Liver (tissue), 9 donors: Measurements from ENCODE around the gene OR10A6. TPM values are rescaled to one million over a fixed set of nuclear protein-coding genes. Genes with fewer than 3 reads are reported as not detected.

Source experiments
- DNase-seq: peaks from one replicate; pipeline ENCODE4 v3.0.0-alpha.2; 2017; ENCODE audit warnings: low spot score
- H3K27ac ChIP-seq, 2 donors: one replicate each; pipeline ENCODE4 v1.7.0; 2013; ENCODE audit warnings: inconsistent platforms in 2 of 2, low read length in 2 of 2, control low read depth in 1 of 2, low read depth in 1 of 2, mild to moderate bottlenecking in 1 of 2
- H3K27me3 ChIP-seq, 4 donors: one replicate each; pipeline versions ENCODE4 v1.6.1 to v1.7.0; 2013; ENCODE audit warnings: low read length in 3 of 4, inconsistent platforms in 1 of 4, mild to moderate bottlenecking in 1 of 4, moderate library complexity in 1 of 4; ENCODE audit not compliant: control insufficient read depth in 4 of 4, insufficient read depth in 4 of 4
- H3K36me3 ChIP-seq, 4 donors: one replicate each; pipeline versions ENCODE4 v1.6.1 to v1.7.0; 2013; ENCODE audit warnings: low read length in 3 of 4, mild to moderate bottlenecking in 3 of 4, low read depth in 1 of 4, moderate library complexity in 1 of 4; ENCODE audit not compliant: control insufficient read depth in 4 of 4, insufficient read depth in 3 of 4
- H3K4me1 ChIP-seq, 4 donors: one replicate each; pipeline versions ENCODE4 v1.6.1 to v1.7.0; 2013; ENCODE audit warnings: low read length in 3 of 4, mild to moderate bottlenecking in 3 of 4, moderate library complexity in 1 of 4; ENCODE audit not compliant: control insufficient read depth in 4 of 4, insufficient read depth in 4 of 4
- H3K4me3 ChIP-seq, 3 donors: one replicate each; pipeline versions ENCODE4 v1.6.1 to v1.7.0; 2013; ENCODE audit warnings: low read length in 3 of 3, control low read depth in 1 of 3, low read depth in 1 of 3, mild to moderate bottlenecking in 1 of 3
- H3K9ac ChIP-seq, 2 donors: one replicate each; pipeline ENCODE4 v1.7.0; 2013; ENCODE audit warnings: low read length in 2 of 2, mild to moderate bottlenecking in 2 of 2, moderate library complexity in 2 of 2, control low read depth in 1 of 2, low read depth in 1 of 2
- H3K9me3 ChIP-seq, 4 donors: one replicate each; pipeline versions ENCODE4 v1.6.1 to v1.7.0; 2013; ENCODE audit warnings: low read length in 3 of 4; ENCODE audit not compliant: control insufficient read depth in 4 of 4
- ATF3 ChIP-seq: IDR thresholded peaks from 2 replicates; pipeline ENCODE4 v1.6.1; 2016; ENCODE audit warnings: antibody characterized with exemption
- CTCF ChIP-seq: fragments of 150-350 bp; IDR thresholded peaks from 2 replicates; pipeline ENCODE4 v1.5.1; 2017; ENCODE audit warnings: improper control_type of control experiment, low read depth, low read length; ENCODE audit not compliant: missing input control
- EGR1 ChIP-seq, 2 donors: IDR thresholded peaks; 2 replicates each; pipeline ENCODE4 v1.6.1; 2016 to 2018; ENCODE audit warnings: antibody characterized with exemption in 2 of 2, low read depth in 2 of 2
- FOXA1 ChIP-seq: IDR thresholded peaks from 2 replicates; pipeline ENCODE4 v1.6.1; 2016; ENCODE audit warnings: antibody characterized with exemption
- FOXA2 ChIP-seq: IDR thresholded peaks from 2 replicates; pipeline ENCODE4 v1.6.1; 2016; ENCODE audit warnings: antibody characterized with exemption
- GABPA ChIP-seq, 2 donors: IDR thresholded peaks in 1 of 2; conservative IDR thresholded peaks in 1 of 2; 2 replicates each; pipeline ENCODE4 v1.6.1; 2016; ENCODE audit warnings: antibody characterized with exemption in 2 of 2, mild to moderate bottlenecking in 1 of 2, moderate library complexity in 1 of 2
- HNF4A ChIP-seq, 2 donors: conservative IDR thresholded peaks; 2 replicates each; pipeline ENCODE4 v1.6.1; 2016; ENCODE audit warnings: antibody characterized with exemption in 2 of 2, mild to moderate bottlenecking in 2 of 2
- HNF4G ChIP-seq: IDR thresholded peaks from 2 replicates; pipeline ENCODE4 v1.6.1; 2016; ENCODE audit warnings: antibody characterized with exemption
- JUND ChIP-seq, 2 donors: IDR thresholded peaks; 2 replicates each; pipeline ENCODE4 v1.6.1; 2016; ENCODE audit warnings: antibody characterized with exemption in 2 of 2
- MAX ChIP-seq: IDR thresholded peaks from 2 replicates; pipeline ENCODE4 v1.6.1; 2016; ENCODE audit warnings: antibody characterized with exemption
- NR2F2 ChIP-seq: IDR thresholded peaks from 2 replicates; pipeline ENCODE4 v1.6.1; 2016; ENCODE audit warnings: antibody characterized with exemption
- RAD21 ChIP-seq, 2 donors: IDR thresholded peaks; 2 replicates each; pipeline ENCODE4 v1.6.1; 2016; ENCODE audit warnings: antibody characterized with exemption in 2 of 2, mild to moderate bottlenecking in 2 of 2
- RXRA ChIP-seq, 2 donors: IDR thresholded peaks; 2 replicates each; pipeline ENCODE4 v1.6.1; 2017 to 2018; ENCODE audit warnings: antibody characterized with exemption in 2 of 2, mild to moderate bottlenecking in 1 of 2
- SP1 ChIP-seq: IDR thresholded peaks from 2 replicates; pipeline ENCODE4 v1.6.1; 2018; ENCODE audit warnings: antibody characterized with exemption, mild to moderate bottlenecking
- TAF1 ChIP-seq: conservative IDR thresholded peaks from 2 replicates; pipeline ENCODE4 v1.6.1; 2016; ENCODE audit warnings: antibody characterized with exemption, mild to moderate bottlenecking
- YY1 ChIP-seq: IDR thresholded peaks from 2 replicates; pipeline ENCODE4 v1.6.1; 2016; ENCODE audit warnings: antibody characterized with exemption, mild to moderate bottlenecking
- ZBTB33 ChIP-seq: IDR thresholded peaks from 2 replicates; pipeline ENCODE4 v1.6.1; 2016; ENCODE audit warnings: antibody characterized with exemption
- WGBS: extraction: QIAGEN DNeasy Blood & Tissue Kit; methylation state at CpG from one replicate; pipeline ENCODE4 v1.1.7; 2013; 5-methylcytosine and 5-hydroxymethylcytosine counted together
- polyA plus RNA-seq, 2 donors: library from polyadenylated mRNA; stranded (reverse) in 1 of 2; unstranded in 1 of 2; fragments of 200-250 nt in 1 of 2; fragments of >200 nt in 1 of 2; fragmentation: Nextera tagmentation in 1 of 2; extraction: Ambion mirVana in 1 of 2; gene quantifications; one replicate each; pipeline versions ENCODE4 v1.2.1 to v1.2.3, GENCODE V29; 2013 to 2015
- total RNA-seq, 2 donors: library from RNA; depleted of rRNA; stranded (reverse); fragments of >200 nt; gene quantifications; one replicate each; pipeline ENCODE4 v1.2.3, GENCODE V29; 2014
- TF ChIP-seq, protein P1 (sequence below): IDR thresholded peaks from 2 replicates; pipeline ENCODE4 v1.6.1; 2016; ENCODE audit warnings: antibody characterized with exemption, mild to moderate bottlenecking
- donor health status: healthy.
- donor health status: healthy.
- donor health status: healthy.
- donor health status: healthy.
- donor health status: healthy.

The OR10A6 gene
- total and polyA plus RNA-seq, 4 donors = not detected

DNA sequence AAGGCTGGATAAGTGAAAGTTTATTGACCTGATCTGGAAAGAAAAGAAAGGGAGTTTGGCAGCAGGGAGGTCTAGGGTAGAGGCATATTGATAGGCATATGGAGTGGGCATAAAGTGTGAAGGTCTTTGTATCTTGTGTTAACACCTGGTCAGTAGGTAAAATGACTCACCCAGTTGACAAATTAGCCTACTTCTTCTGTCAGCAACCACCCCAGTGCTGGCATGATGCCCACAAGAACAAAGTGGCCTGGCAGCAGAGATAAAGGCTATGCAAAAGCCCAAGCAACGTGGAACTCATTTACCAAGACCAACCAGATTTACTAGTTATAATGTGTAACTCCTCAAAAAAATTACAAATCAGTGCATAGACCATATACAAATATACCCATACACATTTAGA is 5.5 kb upstream of the OR10A6 start:
- DNase-seq = no peak

More for the DNA sequence above, 5.5 kb upstream of the OR10A6 start:
- Histone ChIP-seq H3K4me3 (no peak overlapping the region), H3K36me3 (no peaks in the 10 kb centered on the region), H3K27me3 (no peaks in the 10 kb centered on the region), H3K27ac (no peak overlapping the region), H3K9me3 (no peaks in the 10 kb centered on the region), H3K4me1 (no peaks in the 10 kb centered on the region), H3K9ac (no peak overlapping the region)
- TF ChIP-seq NR2F2 (no peak), MAX (no peak), EGR1 (IDR thresholded peaks at IDR 0.05; ENCODE audit: low read depth in 2 of 2) (no peak), HNF4A (conservative IDR thresholded peaks at IDR 0.05) (no peak), ATF3 (no peak), TAF1 (no peak), FOXA2 (no peak), RXRA (IDR thresholded peaks at IDR 0.05) (no peak), SP1 (no peak), CTCF (no peak), HNF4G (no peak), RAD21 (IDR thresholded peaks at IDR 0.05) (no peak), ZBTB33 (no peak), YY1 (no peak), FOXA1 (no peak), GABPA (IDR thresholded peaks at IDR 0.05 in 1 of 2, conservative IDR thresholded peaks at IDR 0.05 in 1 of 2) (no peak), JUND (IDR thresholded peaks at IDR 0.05) (no peak)
- TF ChIP-seq, protein P1, sequence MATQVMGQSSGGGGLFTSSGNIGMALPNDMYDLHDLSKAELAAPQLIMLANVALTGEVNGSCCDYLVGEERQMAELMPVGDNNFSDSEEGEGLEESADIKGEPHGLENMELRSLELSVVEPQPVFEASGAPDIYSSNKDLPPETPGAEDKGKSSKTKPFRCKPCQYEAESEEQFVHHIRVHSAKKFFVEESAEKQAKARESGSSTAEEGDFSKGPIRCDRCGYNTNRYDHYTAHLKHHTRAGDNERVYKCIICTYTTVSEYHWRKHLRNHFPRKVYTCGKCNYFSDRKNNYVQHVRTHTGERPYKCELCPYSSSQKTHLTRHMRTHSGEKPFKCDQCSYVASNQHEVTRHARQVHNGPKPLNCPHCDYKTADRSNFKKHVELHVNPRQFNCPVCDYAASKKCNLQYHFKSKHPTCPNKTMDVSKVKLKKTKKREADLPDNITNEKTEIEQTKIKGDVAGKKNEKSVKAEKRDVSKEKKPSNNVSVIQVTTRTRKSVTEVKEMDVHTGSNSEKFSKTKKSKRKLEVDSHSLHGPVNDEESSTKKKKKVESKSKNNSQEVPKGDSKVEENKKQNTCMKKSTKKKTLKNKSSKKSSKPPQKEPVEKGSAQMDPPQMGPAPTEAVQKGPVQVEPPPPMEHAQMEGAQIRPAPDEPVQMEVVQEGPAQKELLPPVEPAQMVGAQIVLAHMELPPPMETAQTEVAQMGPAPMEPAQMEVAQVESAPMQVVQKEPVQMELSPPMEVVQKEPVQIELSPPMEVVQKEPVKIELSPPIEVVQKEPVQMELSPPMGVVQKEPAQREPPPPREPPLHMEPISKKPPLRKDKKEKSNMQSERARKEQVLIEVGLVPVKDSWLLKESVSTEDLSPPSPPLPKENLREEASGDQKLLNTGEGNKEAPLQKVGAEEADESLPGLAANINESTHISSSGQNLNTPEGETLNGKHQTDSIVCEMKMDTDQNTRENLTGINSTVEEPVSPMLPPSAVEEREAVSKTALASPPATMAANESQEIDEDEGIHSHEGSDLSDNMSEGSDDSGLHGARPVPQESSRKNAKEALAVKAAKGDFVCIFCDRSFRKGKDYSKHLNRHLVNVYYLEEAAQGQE = no peak
- 39% methylated on average over 1 of the region's 1 CpG for WGBS
